ENCODE results near the gene VCX3B. TPM values are rescaled to one million over a fixed set of nuclear protein-coding genes. Genes with fewer than 3 reads are reported as not detected.

Gene VCX3B
- total RNA-seq, 2 experiments from 2014 or later, result not detected

DNA sequence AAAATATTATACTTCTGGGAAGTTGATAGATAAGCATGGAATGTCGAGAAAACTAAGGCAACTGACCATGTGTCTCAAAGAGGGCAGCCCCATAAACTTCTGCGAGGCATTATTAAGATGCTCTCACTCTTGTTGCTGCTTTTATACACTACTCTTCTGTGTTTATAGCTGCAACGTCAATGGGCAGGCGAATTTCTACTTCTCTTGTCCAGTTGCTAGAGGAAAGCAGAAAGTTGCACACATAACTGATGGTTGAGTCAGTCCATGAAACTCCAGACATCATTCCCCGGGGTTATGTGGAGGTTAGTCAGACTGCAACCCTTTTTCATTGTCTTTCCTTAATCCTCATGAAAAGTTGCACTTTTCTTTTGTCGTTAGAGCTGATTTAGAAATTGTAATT lies 39.8 kb downstream of the VCX3B start:
- CTCF ChIA-PET, result no interaction called here
- intact Hi-C loops (cut with DNase I, micrococcal nuclease), result no loop called here
- Histone ChIP-seq H3K27ac (ENCODE audit: low read depth in 1 of 2, low read length in 2 of 2) (no peak overlapping the region), H3K4me3 (ENCODE audit: low read length) (no peak overlapping the region), H3K36me3 (ENCODE audit: insufficient read depth, low read length) (no peaks in the 10 kb centered on the region), H3K4me1 (ENCODE audit: insufficient read depth, low read length) (no peaks in the 10 kb centered on the region), H3K9me3 (ENCODE audit: control insufficient read depth in 1 of 2, insufficient read depth in 1 of 2, low read length in 2 of 2) (no peaks in the 10 kb centered on the region), H3K27me3 (ENCODE audit: control insufficient read depth in 1 of 2, insufficient read depth in 2 of 2, low read length in 2 of 2) (no peaks in the 10 kb centered on the region)
- no peak for DNase-seq
- no peak for ATAC-seq (ENCODE audit: poor library complexity)
- H3K36me3 Mint-ChIP-seq (ENCODE audit: low read depth), result no peaks in the 10 kb centered on the region
- H3K9me3 Mint-ChIP-seq, result no peaks in the 10 kb centered on the region
- H3K4me3 Mint-ChIP-seq, result no peak overlapping the region
- no peaks in the 10 kb centered on the region for H3K27me3 Mint-ChIP-seq
- H3K27ac Mint-ChIP-seq, result no peak overlapping the region
- no peaks in the 10 kb centered on the region for H3K4me1 Mint-ChIP-seq (ENCODE audit: low read depth)
- TF ChIP-seq, protein P1, sequence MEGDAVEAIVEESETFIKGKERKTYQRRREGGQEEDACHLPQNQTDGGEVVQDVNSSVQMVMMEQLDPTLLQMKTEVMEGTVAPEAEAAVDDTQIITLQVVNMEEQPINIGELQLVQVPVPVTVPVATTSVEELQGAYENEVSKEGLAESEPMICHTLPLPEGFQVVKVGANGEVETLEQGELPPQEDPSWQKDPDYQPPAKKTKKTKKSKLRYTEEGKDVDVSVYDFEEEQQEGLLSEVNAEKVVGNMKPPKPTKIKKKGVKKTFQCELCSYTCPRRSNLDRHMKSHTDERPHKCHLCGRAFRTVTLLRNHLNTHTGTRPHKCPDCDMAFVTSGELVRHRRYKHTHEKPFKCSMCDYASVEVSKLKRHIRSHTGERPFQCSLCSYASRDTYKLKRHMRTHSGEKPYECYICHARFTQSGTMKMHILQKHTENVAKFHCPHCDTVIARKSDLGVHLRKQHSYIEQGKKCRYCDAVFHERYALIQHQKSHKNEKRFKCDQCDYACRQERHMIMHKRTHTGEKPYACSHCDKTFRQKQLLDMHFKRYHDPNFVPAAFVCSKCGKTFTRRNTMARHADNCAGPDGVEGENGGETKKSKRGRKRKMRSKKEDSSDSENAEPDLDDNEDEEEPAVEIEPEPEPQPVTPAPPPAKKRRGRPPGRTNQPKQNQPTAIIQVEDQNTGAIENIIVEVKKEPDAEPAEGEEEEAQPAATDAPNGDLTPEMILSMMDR (IDR thresholded peaks at IDR 0.05), result no peak
- POLR2A ChIA-PET, result no interaction called here

Measured in CD4-positive, alpha-beta T cell (primary cell).